K562 (cell line): ENCODE results near the gene TFRC.

Experiments used
- DPF2 ChIP-seq: fragments of 450-650 bp; IDR thresholded peaks from 2 replicates; pipeline ENCODE4 v1.6.1; 2016
- EP300 ChIP-seq: IDR thresholded peaks from 2 replicates; pipeline ENCODE4 v1.6.1; 2012; ENCODE audit warnings: low read length, improper control_type of control experiment
- L3MBTL2 ChIP-seq: fragments of 450-650 bp; IDR thresholded peaks from 2 replicates; pipeline ENCODE4 v1.6.1; 2016; ENCODE audit warnings: mild to moderate bottlenecking, moderate library complexity
- ZHX1 ChIP-seq: fragments of 150-350 bp; conservative IDR thresholded peaks from 2 replicates; pipeline ENCODE4 v1.6.1; 2014; ENCODE audit warnings: low read length
- ZNF324 ChIP-seq: fragments of 250-450 bp; sonication (Bioruptor Pico); IDR thresholded peaks from 2 replicates; pipeline ENCODE4 v1.4.0; 2020; ENCODE audit warnings: mild to moderate bottlenecking

GRCh38 chr3:196093317-196094111 lies 11.6 kb upstream of the TFRC start:
- TF ChIP-seq ZHX1: no peak
- no peak for TF ChIP-seq L3MBTL2
- TF ChIP-seq ZNF324 (CRISPR knock-in tag): no peak
- peak; percentile 34; the same call in 1 of the 2 replicates for TF ChIP-seq DPF2
- no peak for TF ChIP-seq EP300
